ENCODE data around the gene LGI4.

Gene LGI4

GRCh38 chr19:35142606-35143230 lies 7.9 kb upstream of the LGI4 start:
- Histone ChIP-seq H3K27me3 (ENCODE audit: low read depth) (peaks cover 6% of the 10 kb centered on the region), H3K4me1 (peaks cover 15% of the 10 kb centered on the region), H3K9me3 (peaks cover 5% of the 10 kb centered on the region; the same call in 1 of the 2 replicates), H3K36me3 (replicated peaks) (no peaks in the 10 kb centered on the region), H3K4me3 (peak overlapping the region; percentile 33)
- DNase-seq (ENCODE audit: low spot score in 2 of 2) = peak; percentile 57 to 84
- in situ Hi-C loops (cut with MboI; ENCODE audit: low sequenced_read_pairs) = no loop called here

GRCh38 chr19:35141837-35142605 lies 7.2 kb upstream of the LGI4 start:
- Histone ChIP-seq H3K27me3 (ENCODE audit: low read depth) (peaks cover 6% of the 10 kb centered on the region), H3K9me3 (peaks cover 5% of the 10 kb centered on the region; the same call in 1 of the 2 replicates), H3K36me3 (replicated peaks) (no peaks in the 10 kb centered on the region), H3K4me1 (peaks cover 15% of the 10 kb centered on the region), H3K4me3 (peak overlapping the region; percentile 33)
- DNase-seq (ENCODE audit: low spot score in 2 of 2) = peak in 1 of 2 experiments; percentile 10
- in situ Hi-C loops (cut with MboI; ENCODE audit: low sequenced_read_pairs) = no loop called here

GRCh38 chr19:35140962-35141836 lies 6.3 kb upstream of the LGI4 start:
- DNase-seq (ENCODE audit: low spot score in 2 of 2) = peak; percentile 90 to 98
- peaks cover 15% of the 10 kb centered on the region for H3K4me1 ChIP-seq
- in situ Hi-C loops (cut with MboI; ENCODE audit: low sequenced_read_pairs) = no loop called here
- H3K9me3 ChIP-seq = peaks cover 5% of the 10 kb centered on the region; the same call in 1 of the 2 replicates
- peaks cover 6% of the 10 kb centered on the region for H3K27me3 ChIP-seq (ENCODE audit: low read depth)
- H3K4me3 ChIP-seq = peak overlapping the region; percentile 33
- H3K36me3 ChIP-seq (replicated peaks) = no peaks in the 10 kb centered on the region

GRCh38 chr19:35140207-35140961 lies 5.5 kb upstream of the LGI4 start:
- peaks cover 6% of the 10 kb centered on the region for H3K27me3 ChIP-seq (ENCODE audit: low read depth)
- peaks cover 15% of the 10 kb centered on the region for H3K4me1 ChIP-seq
- no peaks in the 10 kb centered on the region for H3K36me3 ChIP-seq (replicated peaks)
- H3K9me3 ChIP-seq = peaks cover 4% of the 10 kb centered on the region; the same call in 1 of the 2 replicates
- no peak for DNase-seq (ENCODE audit: low spot score in 2 of 2)
- H3K4me3 ChIP-seq = no peak overlapping the region
- in situ Hi-C loops (cut with MboI; ENCODE audit: low sequenced_read_pairs) = no loop called here

- no peak for DNase-seq (ENCODE audit: low spot score in 2 of 2)
- in situ Hi-C loops (cut with MboI; ENCODE audit: low sequenced_read_pairs) = loop anchor here (5.0 kb wide), 1 partner anchor 76 kb away; no protein-coding TSS in a partner anchor
- H3K4me1 ChIP-seq = peaks cover 15% of the 10 kb centered on the region
- no peaks in the 10 kb centered on the region for H3K9me3 ChIP-seq
- peaks cover 2% of the 10 kb centered on the region; the same call in 1 of the 2 replicates for H3K27me3 ChIP-seq (ENCODE audit: low read depth)
- no peaks in the 10 kb centered on the region for H3K36me3 ChIP-seq (replicated peaks)
- H3K4me3 ChIP-seq = no peak within 1 kb of the TSS
These were observed 3.5 kb upstream of the LGI4 start, which contains the start of gene FXYD1 for GRCh38 chr19:35138305-35138892. FXYD1 (plus strand) TSS chr19:35138824; CDS start chr19:35140080, 1,256 bp downstream.

GRCh38 chr19:35136977-35137702 lies 2.3 kb upstream of the LGI4 start:
- no peak for DNase-seq (ENCODE audit: low spot score in 2 of 2)
- Histone ChIP-seq H3K4me3 (no peak overlapping the region), H3K9me3 (no peaks in the 10 kb centered on the region), H3K4me1 (peaks cover 11% of the 10 kb centered on the region), H3K36me3 (replicated peaks) (no peaks in the 10 kb centered on the region), H3K27me3 (ENCODE audit: low read depth) (no peaks in the 10 kb centered on the region; the same call in 1 of the 2 replicates)
- in situ Hi-C loops (cut with MboI; ENCODE audit: low sequenced_read_pairs) = loop anchor here (5.0 kb wide), 1 partner anchor 75 kb away; no protein-coding TSS in a partner anchor

- H3K4me1 ChIP-seq = peaks cover 4% of the 10 kb centered on the region
- no peak for DNase-seq (ENCODE audit: low spot score in 2 of 2)
- H3K36me3 ChIP-seq (replicated peaks) = no peaks in the 10 kb centered on the region
- in situ Hi-C loops (cut with MboI; ENCODE audit: low sequenced_read_pairs) = loop anchor here (5.0 kb wide), 1 partner anchor 74 kb away; no protein-coding TSS in a partner anchor
- no peaks in the 10 kb centered on the region; the same call in 1 of the 2 replicates for H3K27me3 ChIP-seq (ENCODE audit: low read depth)
- no peaks in the 10 kb centered on the region for H3K9me3 ChIP-seq
- no peak overlapping the region for H3K4me3 ChIP-seq
These were observed 1.4 kb upstream of the LGI4 start for GRCh38 chr19:35136231-35136630.

- H3K4me1 ChIP-seq = no peaks in the 10 kb centered on the region
- in situ Hi-C loops (cut with MboI; ENCODE audit: low sequenced_read_pairs) = loop anchor here (5.0 kb wide), 1 partner anchor 73 kb away; no protein-coding TSS in a partner anchor
- no peaks in the 10 kb centered on the region; the same call in 1 of the 2 replicates for H3K27me3 ChIP-seq (ENCODE audit: low read depth)
- H3K9me3 ChIP-seq = no peaks in the 10 kb centered on the region
- H3K4me3 ChIP-seq = no peak overlapping the region
- no peaks in the 10 kb centered on the region for H3K36me3 ChIP-seq (replicated peaks)
- DNase-seq (ENCODE audit: low spot score in 2 of 2) = peak; percentile 76 to 90
These were observed 590 bp upstream of the LGI4 start for GRCh38 chr19:35135389-35135909.

GRCh38 chr19:35133826-35134225 lies 1.0 kb downstream of the LGI4 start:
- no peak overlapping the region for H3K4me3 ChIP-seq
- H3K9me3 ChIP-seq = no peaks in the 10 kb centered on the region
- no peak for DNase-seq (ENCODE audit: low spot score in 2 of 2)
- in situ Hi-C loops (cut with MboI; ENCODE audit: low sequenced_read_pairs) = no loop called here
- H3K36me3 ChIP-seq (replicated peaks) = no peaks in the 10 kb centered on the region
- no peaks in the 10 kb centered on the region; the same call in 1 of the 2 replicates for H3K27me3 ChIP-seq (ENCODE audit: low read depth)
- no peaks in the 10 kb centered on the region for H3K4me1 ChIP-seq

- Histone ChIP-seq H3K4me3 (no peak overlapping the region), H3K36me3 (replicated peaks) (no peaks in the 10 kb centered on the region), H3K4me1 (no peaks in the 10 kb centered on the region), H3K9me3 (no peaks in the 10 kb centered on the region), H3K27me3 (ENCODE audit: low read depth) (no peaks in the 10 kb centered on the region; the same call in 1 of the 2 replicates)
- in situ Hi-C loops (cut with MboI; ENCODE audit: low sequenced_read_pairs) = no loop called here
- no peak for DNase-seq (ENCODE audit: low spot score in 2 of 2)
These were observed 2.6 kb downstream of the LGI4 start for GRCh38 chr19:35132254-35132653.

- H3K9me3 ChIP-seq = no peaks in the 10 kb centered on the region
- no peak for DNase-seq (ENCODE audit: low spot score in 2 of 2)
- in situ Hi-C loops (cut with MboI; ENCODE audit: low sequenced_read_pairs) = no loop called here
- H3K36me3 ChIP-seq (replicated peaks) = no peaks in the 10 kb centered on the region
- H3K4me3 ChIP-seq = no peak overlapping the region
- H3K4me1 ChIP-seq = no peaks in the 10 kb centered on the region
- no peaks in the 10 kb centered on the region; the same call in 1 of the 2 replicates for H3K27me3 ChIP-seq (ENCODE audit: low read depth)
These were observed 3.8 kb downstream of the LGI4 start for GRCh38 chr19:35130761-35131720.
